HAP-1 (cell line): ENCODE measurements around the gene PDGFD.
"Not testable (repeated sequence)": the region's sequence is repeated elsewhere in the genome, so short reads cannot be mapped to it uniquely, and the experiment has no call there.

Experiments
- DNase-seq, 2 experiments: peaks; one replicate each; pipeline ENCODE4 v3.0.0-alpha.2; 2016 to 2020; ENCODE audit warnings: low spot score in 2 of 2
- H3K27me3 ChIP-seq: fragments of 250-450 bp; sonication (Bioruptor Pico); 2 replicates; pipeline ENCODE4 v1.5.1; 2020; ENCODE audit warnings: low read depth, mild to moderate bottlenecking, moderate library complexity
- H3K36me3 ChIP-seq: fragments of 250-450 bp; sonication (Bioruptor Pico); replicated peaks from 2 replicates; pipeline ENCODE4 v1.5.1; 2020; ENCODE audit warnings: mild to moderate bottlenecking
- H3K4me1 ChIP-seq: fragments of 250-450 bp; sonication (Bioruptor Pico); 2 replicates; pipeline ENCODE4 v1.5.1; 2020; ENCODE audit warnings: mild to moderate bottlenecking
- H3K4me3 ChIP-seq: fragments of 250-450 bp; sonication (Bioruptor Pico); 2 replicates; pipeline ENCODE4 v1.5.1; 2020; ENCODE audit warnings: mild to moderate bottlenecking, moderate library complexity
- H3K9me3 ChIP-seq: fragments of 250-450 bp; sonication (Bioruptor Pico); 2 replicates; pipeline ENCODE4 v1.5.1; 2020; ENCODE audit warnings: mild to moderate bottlenecking, moderate library complexity
- in situ Hi-C: fragments of 300-500 bp; cut with MboI; formaldehyde crosslinking; loops from 3 replicates; pipeline ENCODE4 v1.14.3; 2020; ENCODE audit warnings: low sequenced_read_pairs, inconsistent platforms, mixed read lengths

The PDGFD gene

GRCh38 chr11:104046858-104047257, 117.1 kb downstream of the PDGFD start:
- DNase-seq, H3K4me3 ChIP-seq, H3K4me1 ChIP-seq, H3K36me3 ChIP-seq, H3K9me3 ChIP-seq, H3K27me3 ChIP-seq, in situ Hi-C loops: not testable (repeated sequence)

- Histone ChIP-seq H3K36me3 (no peaks in the 10 kb centered on the region), H3K27me3 (no peaks in the 10 kb centered on the region), H3K9me3 (no peaks in the 10 kb centered on the region), H3K4me3 (no peak overlapping the region), H3K4me1 (no peaks in the 10 kb centered on the region)
- in situ Hi-C loops, result no loop called here
- DNase-seq, result no peak
Measured at GRCh38 chr11:104046331-104046730, 117.6 kb downstream of the PDGFD start.

GRCh38 chr11:104043678-104044239, 120.2 kb downstream of the PDGFD start:
- H3K36me3 ChIP-seq, result no peaks in the 10 kb centered on the region
- no peaks in the 10 kb centered on the region for H3K4me1 ChIP-seq
- H3K9me3 ChIP-seq, result no peaks in the 10 kb centered on the region
- in situ Hi-C loops, result no loop called here
- no peak for DNase-seq
- no peak overlapping the region for H3K4me3 ChIP-seq
- H3K27me3 ChIP-seq, result peaks cover 5% of the 10 kb centered on the region; the same call in 1 of the 2 replicates

- DNase-seq, result no peak
- peaks cover 7% of the 10 kb centered on the region; the same call in 1 of the 2 replicates for H3K27me3 ChIP-seq
- H3K4me3 ChIP-seq, result no peak overlapping the region
- H3K9me3 ChIP-seq, result no peaks in the 10 kb centered on the region
- H3K4me1 ChIP-seq, result no peaks in the 10 kb centered on the region
- no peaks in the 10 kb centered on the region for H3K36me3 ChIP-seq
- in situ Hi-C loops, result no loop called here
Measured at GRCh38 chr11:104043142-104043541, 120.8 kb downstream of the PDGFD start.

- H3K36me3 ChIP-seq, result no peaks in the 10 kb centered on the region
- in situ Hi-C loops, result no loop called here
- no peak for DNase-seq
- H3K9me3 ChIP-seq, result no peaks in the 10 kb centered on the region
- H3K4me3 ChIP-seq, result no peak overlapping the region
- peaks cover 7% of the 10 kb centered on the region; the same call in 1 of the 2 replicates for H3K27me3 ChIP-seq
- no peaks in the 10 kb centered on the region for H3K4me1 ChIP-seq
Measured at GRCh38 chr11:104041792-104042191, 122.2 kb downstream of the PDGFD start.

- in situ Hi-C loops, result no loop called here
- Histone ChIP-seq H3K27me3 (peaks cover 7% of the 10 kb centered on the region; the same call in 1 of the 2 replicates), H3K4me1 (no peaks in the 10 kb centered on the region), H3K9me3 (no peaks in the 10 kb centered on the region), H3K4me3 (no peak overlapping the region), H3K36me3 (no peaks in the 10 kb centered on the region)
- DNase-seq, result no peak
Measured at GRCh38 chr11:104036995-104037394, 127.0 kb downstream of the PDGFD start.

GRCh38 chr11:104036588-104036987, 127.4 kb downstream of the PDGFD start, which contains the start of gene DDI1:
Gene DDI1, plus strand, starts transcription at chr11:104036640. Its CDS starts 183 bp downstream, at chr11:104036823.
- Histone ChIP-seq H3K9me3 (no peaks in the 10 kb centered on the region), H3K27me3 (peaks cover 7% of the 10 kb centered on the region; the same call in 1 of the 2 replicates), H3K36me3 (no peaks in the 10 kb centered on the region), H3K4me1 (no peaks in the 10 kb centered on the region), H3K4me3 (no peak within 1 kb of the TSS)
- in situ Hi-C loops, result no loop called here
- no peak for DNase-seq

GRCh38 chr11:104033561-104033960, 130.4 kb downstream of the PDGFD start:
- Histone ChIP-seq H3K4me3 (no peak overlapping the region), H3K27me3 (no peaks in the 10 kb centered on the region), H3K4me1 (no peaks in the 10 kb centered on the region), H3K36me3 (no peaks in the 10 kb centered on the region), H3K9me3 (no peaks in the 10 kb centered on the region)
- in situ Hi-C loops, result no loop called here
- DNase-seq, result no peak

GRCh38 chr11:104033134-104033533, 130.8 kb downstream of the PDGFD start:
- H3K27me3 ChIP-seq, result no peaks in the 10 kb centered on the region
- no peaks in the 10 kb centered on the region for H3K9me3 ChIP-seq
- H3K4me1 ChIP-seq, result no peaks in the 10 kb centered on the region
- no peaks in the 10 kb centered on the region for H3K36me3 ChIP-seq
- no peak for DNase-seq
- H3K4me3 ChIP-seq, result no peak overlapping the region
- in situ Hi-C loops, result no loop called here

GRCh38 chr11:104028476-104029263, 135.3 kb downstream of the PDGFD start:
- no peak for DNase-seq
- in situ Hi-C loops, result no loop called here

GRCh38 chr11:104024572-104024971, 139.4 kb downstream of the PDGFD start:
- no peak for DNase-seq
- no peak overlapping the region for H3K4me3 ChIP-seq
- no peaks in the 10 kb centered on the region for H3K4me1 ChIP-seq
- H3K27me3 ChIP-seq, result peaks cover 8% of the 10 kb centered on the region
- in situ Hi-C loops, result no loop called here
- no peaks in the 10 kb centered on the region for H3K36me3 ChIP-seq
- H3K9me3 ChIP-seq, result no peaks in the 10 kb centered on the region

More at GRCh38 chr11:104028476-104029263, 135.3 kb downstream of the PDGFD start:
- Histone ChIP-seq H3K27me3 (0 out of 2 replicates have a peak, but pooled peaks cover under 1% of the 10 kb centered on the region), H3K4me1 (no peaks in the 10 kb centered on the region), H3K9me3 (no peaks in the 10 kb centered on the region), H3K4me3 (no peak overlapping the region), H3K36me3 (no peaks in the 10 kb centered on the region)

- in situ Hi-C loops, result no loop called here
- Histone ChIP-seq H3K4me3 (no peak overlapping the region), H3K36me3 (no peaks in the 10 kb centered on the region), H3K4me1 (no peaks in the 10 kb centered on the region), H3K9me3 (no peaks in the 10 kb centered on the region), H3K27me3 (0 out of 2 replicates have a peak, but pooled peaks cover 3% of the 10 kb centered on the region)
- DNase-seq, result no peak
Measured at GRCh38 chr11:104015649-104016415, 148.1 kb downstream of the PDGFD start.

GRCh38 chr11:104011044-104011443, 152.9 kb downstream of the PDGFD start:
- Histone ChIP-seq H3K9me3 (no peaks in the 10 kb centered on the region), H3K36me3 (no peaks in the 10 kb centered on the region), H3K27me3 (no peaks in the 10 kb centered on the region), H3K4me1 (no peaks in the 10 kb centered on the region), H3K4me3 (no peak overlapping the region)
- DNase-seq, result no peak
- in situ Hi-C loops, result no loop called here

GRCh38 chr11:104009744-104010143, 154.2 kb downstream of the PDGFD start:
- no peaks in the 10 kb centered on the region for H3K9me3 ChIP-seq
- DNase-seq, result no peak
- no peaks in the 10 kb centered on the region for H3K36me3 ChIP-seq
- in situ Hi-C loops, result no loop called here
- H3K27me3 ChIP-seq, result no peaks in the 10 kb centered on the region
- H3K4me3 ChIP-seq, result no peak overlapping the region
- H3K4me1 ChIP-seq, result no peaks in the 10 kb centered on the region; the same call in none of the 2 replicates
